Astrocyte (in vitro differentiated cells and primary cell): ENCODE data around the gene PLD5. TPM values are rescaled to one million over a fixed set of nuclear protein-coding genes. Genes with fewer than 3 reads are reported as not detected.

Experiments
- DNase-seq: peaks from one replicate; pipeline ENCODE4 v3.0.0-alpha.2; 2010; ENCODE audit warnings: low read depth
- FAIRE-seq: peaks from 2 replicates; lab custom pipeline; 2011; peaks lifted over from hg19 to GRCh38; lab: Jason Lieb, UNC
- H2AFZ ChIP-seq: 2 replicates; pipeline ENCODE4 v1.6.0; 2012; ENCODE audit warnings: low read depth, low read length, inconsistent platforms
- H3K27ac ChIP-seq: 2 replicates; pipeline ENCODE4 v1.5.1; 2011; ENCODE audit warnings: low read depth, low read length, inconsistent platforms
- H3K27me3 ChIP-seq: 2 replicates; pipeline ENCODE4 v1.6.0; 2011; ENCODE audit warnings: low read length, inconsistent platforms; ENCODE audit not compliant: insufficient read depth
- H3K36me3 ChIP-seq: 2 replicates; pipeline ENCODE4 v1.5.1; 2011; ENCODE audit warnings: low read length, inconsistent platforms; ENCODE audit not compliant: insufficient read depth
- H3K4me1 ChIP-seq: 2 replicates; pipeline ENCODE4 v1.5.1; 2011; ENCODE audit warnings: low read length, inconsistent platforms; ENCODE audit not compliant: insufficient read depth
- H3K4me2 ChIP-seq: 2 replicates; pipeline ENCODE4 v1.6.0; 2012; ENCODE audit warnings: low read length, inconsistent platforms
- H3K4me3 ChIP-seq: 2 replicates; pipeline ENCODE4 v1.5.1; 2011; ENCODE audit warnings: low read depth, mild to moderate bottlenecking, low read length, inconsistent platforms; ENCODE audit not compliant: insufficient read depth
- H3K79me2 ChIP-seq: 2 replicates; pipeline ENCODE4 v1.6.0; 2012; ENCODE audit warnings: mild to moderate bottlenecking, low read length, inconsistent platforms; ENCODE audit not compliant: insufficient read depth
- H3K9ac ChIP-seq: 2 replicates; pipeline ENCODE4 v1.6.0; 2012; ENCODE audit warnings: mild to moderate bottlenecking, low read length, inconsistent platforms
- H3K9me3 ChIP-seq: 2 replicates; pipeline ENCODE4 v1.5.1; 2012; ENCODE audit warnings: low read depth, mild to moderate bottlenecking, low read length, inconsistent platforms; ENCODE audit not compliant: insufficient read depth
- H4K20me1 ChIP-seq: 2 replicates; pipeline ENCODE4 v1.6.0; 2012; ENCODE audit warnings: low read length, inconsistent platforms; ENCODE audit not compliant: insufficient read depth
- H3K27ac Mint-ChIP-seq: one replicate; pipeline ENCODE4 v1.8.0; 2021; ENCODE audit warnings: mild to moderate bottlenecking, mixed read lengths; ENCODE audit not compliant: unreplicated experiment
- H3K27me3 Mint-ChIP-seq: one replicate; pipeline ENCODE4 v1.8.0; 2021; ENCODE audit warnings: low read depth, mixed read lengths; ENCODE audit not compliant: unreplicated experiment
- H3K36me3 Mint-ChIP-seq: one replicate; pipeline ENCODE4 v1.8.0; 2021; ENCODE audit warnings: low read depth, mixed read lengths; ENCODE audit not compliant: unreplicated experiment
- H3K4me1 Mint-ChIP-seq: one replicate; pipeline ENCODE4 v1.8.0; 2021; ENCODE audit warnings: low read depth, mixed read lengths; ENCODE audit not compliant: unreplicated experiment
- H3K4me3 Mint-ChIP-seq: one replicate; pipeline ENCODE4 v1.8.0; 2021; ENCODE audit warnings: mild to moderate bottlenecking, moderate library complexity, mixed read lengths; ENCODE audit not compliant: unreplicated experiment
- H3K9me3 Mint-ChIP-seq: one replicate; pipeline ENCODE4 v1.8.0; 2021; ENCODE audit warnings: mild to moderate bottlenecking, mixed read lengths; ENCODE audit not compliant: unreplicated experiment
- CTCF ChIP-seq: IDR thresholded peaks from 2 replicates; pipeline ENCODE4 v1.5.1; 2011; ENCODE audit warnings: low read depth, mild to moderate bottlenecking, inconsistent platforms, low read length, moderate library complexity; ENCODE audit not compliant: insufficient read depth
- EZH2 ChIP-seq: IDR thresholded peaks from 2 replicates; pipeline ENCODE4 v1.6.1; 2012; ENCODE audit warnings: mild to moderate bottlenecking, low read length, inconsistent platforms; ENCODE audit not compliant: insufficient read depth
- total RNA-seq: library from RNA; stranded (reverse); gene quantifications from 2 replicates; pipeline ENCODE4 v1.2.1, GENCODE V29; 2021

PLD5 gene
- total RNA-seq, 1 donor from 2014 or later, result 4.9 TPM

DNA sequence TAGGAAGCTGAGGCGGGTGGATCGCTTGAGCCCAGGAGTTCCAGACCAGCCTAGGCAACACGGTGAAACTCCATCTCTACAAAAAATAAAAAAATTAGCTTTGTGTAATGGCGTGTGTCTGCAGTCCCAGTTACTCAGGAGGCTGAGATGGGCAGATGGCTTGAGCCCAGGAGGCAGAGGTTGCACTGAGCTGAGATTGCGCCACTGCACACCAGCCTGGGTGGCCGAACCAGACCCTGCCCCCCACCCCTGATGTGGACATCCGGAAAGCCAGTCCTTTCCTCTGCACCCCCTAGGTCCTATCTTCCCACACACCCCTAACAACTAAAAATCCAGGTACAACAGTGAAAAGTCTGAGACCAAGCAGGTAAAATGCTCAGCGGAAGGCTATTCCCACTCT lies 71.9 kb downstream of the PLD5 start:
- H3K27ac Mint-ChIP-seq, result no peak overlapping the region
- Histone ChIP-seq H3K9ac (no peak overlapping the region), H3K79me2 (no peaks in the 10 kb centered on the region), H3K36me3 (no peaks in the 10 kb centered on the region), H3K9me3 (no peaks in the 10 kb centered on the region), H3K4me1 (no peaks in the 10 kb centered on the region), H2AFZ (no peak overlapping the region), H3K4me2 (no peak overlapping the region), H3K27me3 (no peaks in the 10 kb centered on the region), H4K20me1 (no peaks in the 10 kb centered on the region), H3K27ac (no peak overlapping the region), H3K4me3 (no peak overlapping the region)
- no peaks in the 10 kb centered on the region for H3K36me3 Mint-ChIP-seq
- no peak for FAIRE-seq
- H3K27me3 Mint-ChIP-seq, result peaks cover 14% of the 10 kb centered on the region
- peaks cover 4% of the 10 kb centered on the region for H3K4me1 Mint-ChIP-seq
- H3K4me3 Mint-ChIP-seq, result no peak overlapping the region
- H3K9me3 Mint-ChIP-seq, result no peaks in the 10 kb centered on the region
- DNase-seq, result no peak
- TF ChIP-seq EZH2 (no peak), CTCF (no peak)

DNA sequence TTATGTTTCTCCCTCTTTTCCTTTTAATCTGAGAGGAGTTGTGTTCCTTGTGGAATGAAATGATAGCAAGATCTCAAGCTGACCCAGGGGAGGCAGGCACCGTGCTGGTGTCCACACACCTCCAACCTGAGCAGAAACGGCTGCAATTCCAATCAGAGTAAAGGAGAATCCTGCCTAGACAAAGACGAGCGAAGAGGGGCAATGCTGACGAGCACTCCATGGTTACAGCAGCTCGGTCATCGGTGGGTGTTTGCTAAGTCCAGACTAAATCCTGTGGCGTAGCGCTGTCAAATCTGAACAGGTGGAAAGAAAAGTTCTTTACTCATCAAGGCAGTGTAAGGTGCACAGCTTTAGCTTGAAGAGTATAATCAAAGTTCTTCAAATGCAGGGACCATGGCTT lies 74.8 kb downstream of the PLD5 start:
- Mint-ChIP-seq H3K4me1 (peaks cover 4% of the 10 kb centered on the region), H3K4me3 (no peak overlapping the region)
- no peak overlapping the region for H3K4me2 ChIP-seq

More for the DNA sequence above, 74.8 kb downstream of the PLD5 start:
- FAIRE-seq (no peak), DNase-seq (no peak)
- no peak overlapping the region for H3K9ac ChIP-seq
- Mint-ChIP-seq H3K9me3 (no peaks in the 10 kb centered on the region), H3K36me3 (no peaks in the 10 kb centered on the region), H3K27me3 (peaks cover 9% of the 10 kb centered on the region), H3K27ac (no peak overlapping the region)
- no peaks in the 10 kb centered on the region for H3K79me2 ChIP-seq
- H3K36me3 ChIP-seq, result no peaks in the 10 kb centered on the region
- no peak overlapping the region for H2AFZ ChIP-seq
- no peak for TF ChIP-seq EZH2
- no peak for TF ChIP-seq CTCF
- H3K27me3 ChIP-seq, result no peaks in the 10 kb centered on the region
- no peak overlapping the region for H3K27ac ChIP-seq
- no peaks in the 10 kb centered on the region for H4K20me1 ChIP-seq
- no peak overlapping the region for H3K4me3 ChIP-seq
- H3K4me1 ChIP-seq, result no peaks in the 10 kb centered on the region
- H3K9me3 ChIP-seq, result no peaks in the 10 kb centered on the region
